Thyroid gland (tissue), 4 donors: ENCODE measurements around the gene EPN3.

Experiments
- POLR2A ChIP-seq, 2 donors: fragments of 450-650 bp; IDR thresholded peaks; one replicate each; pipeline ENCODE4 v1.6.1; 2017; ENCODE audit warnings: antibody characterized with exemption in 2 of 2, mild to moderate bottlenecking in 2 of 2, moderate library complexity in 1 of 2
- TF ChIP-seq, protein P1 (sequence below), 6 experiments: fragments of 200-600 bp in 3 of 6; fragments of 450-650 bp in 3 of 6; sonication (generic) in 3 of 6; IDR thresholded peaks; one replicate each; pipeline ENCODE4 v1.5.1; 2016 to 2019; ENCODE audit warnings: antibody characterized with exemption in 6 of 6, mild to moderate bottlenecking in 2 of 6, inconsistent platforms in 1 of 6, moderate library complexity in 1 of 6

DNA sequence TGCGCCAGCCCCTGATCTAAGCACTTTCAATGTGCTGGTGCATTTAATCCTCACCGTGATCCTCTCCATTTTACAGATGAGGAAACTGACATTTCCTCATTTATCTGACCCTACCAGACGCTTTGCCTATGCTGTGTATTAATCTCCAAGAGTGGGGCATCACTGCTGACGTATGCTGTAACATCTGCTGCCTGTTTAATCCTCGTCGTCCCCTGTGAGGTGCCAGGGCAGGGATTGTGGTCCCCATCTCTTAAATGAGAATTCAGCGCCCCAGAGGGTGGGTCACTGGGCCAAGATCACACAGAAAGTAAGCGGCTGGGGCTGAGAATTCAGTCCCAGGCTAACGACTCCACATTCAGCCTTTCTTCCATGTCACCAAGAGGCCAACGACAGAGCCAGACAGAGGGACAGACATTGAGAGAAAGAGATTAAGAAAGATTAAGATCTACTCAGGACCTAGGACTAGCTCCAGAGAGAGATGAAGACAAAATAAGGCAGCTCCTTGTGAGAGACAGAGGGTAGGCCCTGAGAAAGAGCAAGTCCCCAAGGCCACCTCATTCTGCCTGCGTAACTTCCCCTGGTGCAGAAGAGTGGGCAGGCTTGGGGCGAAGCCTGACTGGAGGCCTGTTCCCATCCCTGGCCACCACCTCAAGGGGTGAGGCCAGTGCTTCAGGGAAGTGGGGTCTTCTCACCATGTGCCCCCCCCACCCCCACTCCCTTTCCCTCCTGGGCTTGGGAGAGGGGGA lies 41.5 kb downstream of the EPN3 start:
- TF ChIP-seq, protein P1, sequence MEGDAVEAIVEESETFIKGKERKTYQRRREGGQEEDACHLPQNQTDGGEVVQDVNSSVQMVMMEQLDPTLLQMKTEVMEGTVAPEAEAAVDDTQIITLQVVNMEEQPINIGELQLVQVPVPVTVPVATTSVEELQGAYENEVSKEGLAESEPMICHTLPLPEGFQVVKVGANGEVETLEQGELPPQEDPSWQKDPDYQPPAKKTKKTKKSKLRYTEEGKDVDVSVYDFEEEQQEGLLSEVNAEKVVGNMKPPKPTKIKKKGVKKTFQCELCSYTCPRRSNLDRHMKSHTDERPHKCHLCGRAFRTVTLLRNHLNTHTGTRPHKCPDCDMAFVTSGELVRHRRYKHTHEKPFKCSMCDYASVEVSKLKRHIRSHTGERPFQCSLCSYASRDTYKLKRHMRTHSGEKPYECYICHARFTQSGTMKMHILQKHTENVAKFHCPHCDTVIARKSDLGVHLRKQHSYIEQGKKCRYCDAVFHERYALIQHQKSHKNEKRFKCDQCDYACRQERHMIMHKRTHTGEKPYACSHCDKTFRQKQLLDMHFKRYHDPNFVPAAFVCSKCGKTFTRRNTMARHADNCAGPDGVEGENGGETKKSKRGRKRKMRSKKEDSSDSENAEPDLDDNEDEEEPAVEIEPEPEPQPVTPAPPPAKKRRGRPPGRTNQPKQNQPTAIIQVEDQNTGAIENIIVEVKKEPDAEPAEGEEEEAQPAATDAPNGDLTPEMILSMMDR (IDR thresholded peaks at IDR 0.05): no peak
- no peak for TF ChIP-seq POLR2A (IDR thresholded peaks at IDR 0.05)
